Fibroblast of lung (primary cell): ENCODE measurements around the gene TAL2. TPM values are rescaled to one million over a fixed set of nuclear protein-coding genes. Genes with fewer than 3 reads are reported as not detected.

Source experiments
- DNase-seq, 2 donors: peaks; one replicate each; pipeline versions ENCODE4 v3.0.0 to v3.0.0-alpha.2; 2010; ENCODE audit warnings: low read depth in 2 of 2
- H2AFZ ChIP-seq: 2 replicates; pipeline ENCODE4 v1.5.1; 2012; ENCODE audit warnings: low read length, control low read depth, inconsistent platforms
- H3K27ac ChIP-seq: 2 replicates; pipeline ENCODE4 v1.5.1; 2011; ENCODE audit warnings: low read length, control low read depth; ENCODE audit not compliant: insufficient read depth
- H3K27me3 ChIP-seq: 2 replicates; pipeline ENCODE4 v1.5.1; 2011; ENCODE audit warnings: mild to moderate bottlenecking, low read length; ENCODE audit not compliant: control insufficient read depth, insufficient read depth
- H3K36me3 ChIP-seq: 2 replicates; pipeline ENCODE4 v1.5.1; 2011; ENCODE audit warnings: low read length; ENCODE audit not compliant: control insufficient read depth, insufficient read depth
- H3K4me1 ChIP-seq: 2 replicates; pipeline ENCODE4 v1.5.1; 2011; ENCODE audit warnings: low read length; ENCODE audit not compliant: control insufficient read depth, insufficient read depth; ENCODE audit errors: extremely low read depth
- H3K4me2 ChIP-seq: 2 replicates; pipeline ENCODE4 v1.5.1; 2011; ENCODE audit warnings: low read length, control low read depth; ENCODE audit not compliant: insufficient read depth; ENCODE audit errors: extremely low read depth
- H3K4me3 ChIP-seq, 4 experiments: fragments of 200-600 bp in 1 of 4; sonication (generic) in 1 of 4; replicated peaks in 1 of 4; 2 replicates each; pipeline ENCODE4 v1.5.1; 2011 to 2016; ENCODE audit warnings: low read length in 4 of 4, low read depth in 3 of 4, mild to moderate bottlenecking in 3 of 4, control low read depth in 2 of 4, inconsistent platforms in 1 of 4, mixed read lengths in 1 of 4; ENCODE audit not compliant: insufficient read depth in 1 of 4; ENCODE audit errors: control extremely low read depth in 1 of 4
- H3K79me2 ChIP-seq: 2 replicates; pipeline ENCODE4 v1.5.1; 2012; ENCODE audit warnings: mild to moderate bottlenecking, low read length, inconsistent platforms; ENCODE audit not compliant: control insufficient read depth, insufficient read depth
- H3K9ac ChIP-seq: 2 replicates; pipeline ENCODE4 v1.5.1; 2011; ENCODE audit warnings: mild to moderate bottlenecking, low read length, control low read depth; ENCODE audit not compliant: insufficient read depth
- H3K9me3 ChIP-seq: 2 replicates; pipeline ENCODE4 v1.5.1; 2012; ENCODE audit warnings: low read depth, low read length; ENCODE audit not compliant: control insufficient read depth, insufficient read depth
- H4K20me1 ChIP-seq: 2 replicates; pipeline ENCODE4 v1.5.1; 2011; ENCODE audit warnings: low read length; ENCODE audit not compliant: control insufficient read depth, insufficient read depth; ENCODE audit errors: extremely low read depth
- CTCF ChIP-seq, 2 donors: IDR thresholded peaks in 1 of 2; conservative IDR thresholded peaks in 1 of 2; 1 replicate in 1 of 2; 2 replicates in 1 of 2; pipeline ENCODE4 v1.5.1; 2011 to 2012; ENCODE audit warnings: low read length in 2 of 2, control low read depth in 1 of 2, inconsistent platforms in 1 of 2, low read depth in 1 of 2, mild to moderate bottlenecking in 1 of 2
- EZH2 ChIP-seq: IDR thresholded peaks from 2 replicates; pipeline ENCODE4 v1.5.1; 2012; ENCODE audit warnings: low read length, control low read depth, mild to moderate bottlenecking; ENCODE audit errors: missing control alignments
- polyA plus RNA-seq, 2 donors: library from polyadenylated mRNA; depleted of rRNA in 1 of 2; stranded (reverse) in 1 of 2; unstranded in 1 of 2; fragments of >200 nt; gene quantifications; 2 replicates each; pipeline ENCODE4 v1.2.1, GENCODE V29; 2011 to 2012; ENCODE audit warnings: missing spikeins in 1 of 2
- total RNA-seq: library from RNA; depleted of rRNA; stranded (reverse); fragments of >200 nt; gene quantifications from 2 replicates; pipeline ENCODE4 v1.2.1, GENCODE V29; 2014

TAL2 gene
- total and polyA plus RNA-seq, 2 donors (not counting 1 experiment from before 2014, with no cell fraction given), result 0.17 TPM; not detected in 1

GRCh38 chr9:105679257-105680022 lies 17.2 kb downstream of the TAL2 start:
- TF ChIP-seq EZH2, result no peak
- H3K9ac ChIP-seq, result no peak overlapping the region

DNA sequence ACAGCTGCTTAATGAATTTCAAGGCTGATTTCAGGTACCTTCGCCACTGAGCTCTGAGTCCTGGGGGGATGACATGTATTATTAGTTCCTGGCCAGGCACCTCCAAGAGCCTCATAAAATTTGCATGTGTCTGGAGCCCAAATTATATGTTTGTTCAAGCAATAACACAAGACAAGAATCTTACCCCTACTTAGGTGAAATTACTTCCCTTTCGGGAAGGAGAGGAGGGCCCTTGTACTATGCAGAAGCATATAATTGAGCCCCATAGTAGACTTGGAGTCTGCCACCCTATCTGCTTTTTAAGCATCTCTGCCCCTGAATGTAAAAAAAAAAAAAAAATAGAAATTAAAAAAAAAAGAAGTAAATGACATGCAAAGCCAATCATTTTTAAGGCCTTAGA lies 19.1 kb downstream of the TAL2 start:
- Histone ChIP-seq H3K27me3 (no peaks in the 10 kb centered on the region), H3K36me3 (no peaks in the 10 kb centered on the region), H3K4me1 (no peaks in the 10 kb centered on the region), H3K79me2 (no peaks in the 10 kb centered on the region), H3K9ac (no peak overlapping the region), H3K4me2 (no peak overlapping the region), H4K20me1 (no peaks in the 10 kb centered on the region), H3K9me3 (no peaks in the 10 kb centered on the region), H2AFZ (no peak overlapping the region), H3K4me3 (no peak overlapping the region), H3K27ac (no peak overlapping the region)
- no peak for TF ChIP-seq EZH2
- no peak for TF ChIP-seq CTCF (conservative IDR thresholded peaks at IDR 0.05 in 1 of 2, IDR thresholded peaks at IDR 0.05 in 1 of 2; ENCODE audit: low read depth in 1 of 2, low read length in 2 of 2)
- DNase-seq, result no peak

More at GRCh38 chr9:105679257-105680022, 17.2 kb downstream of the TAL2 start:
- H2AFZ ChIP-seq, result no peak overlapping the region
- H3K4me1 ChIP-seq, result no peaks in the 10 kb centered on the region
- H3K36me3 ChIP-seq, result no peaks in the 10 kb centered on the region
- no peaks in the 10 kb centered on the region for H3K9me3 ChIP-seq
- no peak overlapping the region for H3K4me2 ChIP-seq
- no peaks in the 10 kb centered on the region for H3K79me2 ChIP-seq
- no peaks in the 10 kb centered on the region for H3K27me3 ChIP-seq
- no peak overlapping the region for H3K4me3 ChIP-seq
- no peak overlapping the region for H3K27ac ChIP-seq
- DNase-seq, result no peak
- H4K20me1 ChIP-seq, result no peaks in the 10 kb centered on the region

DNA sequence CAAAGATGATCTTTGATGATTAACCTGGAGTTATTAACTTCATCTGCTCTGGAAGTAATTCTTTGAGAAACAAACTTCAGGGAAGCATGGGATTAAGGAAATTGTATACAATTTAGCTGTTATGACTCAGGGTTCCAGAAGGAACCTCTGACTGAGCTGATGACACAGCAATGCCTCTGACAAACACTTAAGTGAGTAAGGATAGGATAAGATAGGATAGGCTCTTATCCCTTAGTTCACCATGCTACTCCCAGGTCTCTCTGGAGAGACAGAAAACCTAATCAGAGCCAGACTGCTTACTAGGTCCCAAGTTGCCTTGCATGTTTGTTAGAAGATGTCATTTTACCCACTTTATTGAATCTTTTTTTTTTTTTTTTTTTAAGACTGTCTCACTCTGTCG lies 19.5 kb downstream of the TAL2 start:
- Histone ChIP-seq H3K9ac (no peak overlapping the region), H3K4me3 (no peak overlapping the region), H4K20me1 (no peaks in the 10 kb centered on the region), H3K27me3 (no peaks in the 10 kb centered on the region), H3K9me3 (no peaks in the 10 kb centered on the region), H3K79me2 (no peaks in the 10 kb centered on the region), H3K4me2 (no peak overlapping the region), H2AFZ (no peak overlapping the region), H3K36me3 (no peaks in the 10 kb centered on the region), H3K4me1 (no peaks in the 10 kb centered on the region), H3K27ac (no peak overlapping the region)
- no peak for TF ChIP-seq CTCF (conservative IDR thresholded peaks at IDR 0.05 in 1 of 2, IDR thresholded peaks at IDR 0.05 in 1 of 2; ENCODE audit: low read depth in 1 of 2, low read length in 2 of 2)
- TF ChIP-seq EZH2, result no peak
- peak; percentile 47 to 58 for DNase-seq
